ENCODE results near the gene PTGFRN.

PTGFRN gene

GRCh38 chr1:117037802-117038201 is 128.1 kb downstream of the PTGFRN start:
- H3K27ac ChIP-seq: no peak overlapping the region
- no peak for TF ChIP-seq CTCF (IDR thresholded peaks at IDR 0.05)
- no peak for TF ChIP-seq ZFX (IDR thresholded peaks at IDR 0.05; ENCODE audit: borderline replicate concordance)

- H3K27ac ChIP-seq: no peak overlapping the region
- TF ChIP-seq ZFX (IDR thresholded peaks at IDR 0.05; ENCODE audit: borderline replicate concordance) (no peak), CTCF (IDR thresholded peaks at IDR 0.05) (no peak)
Observed at GRCh38 chr1:117038236-117038635, 128.5 kb downstream of the PTGFRN start.

All from 22Rv1 (cell line).